Activated CD4-positive, CD25-positive, alpha-beta regulatory T cell treated with anti-CD3 and anti-CD28 coated beads, Interleukin-2, amount 50 U/mL, for 72 hours (primary cell): ENCODE measurements around the gene ZNF774.
"Not testable (repeated sequence)": the region's sequence is repeated elsewhere in the genome, so short reads cannot be mapped to it uniquely, and the experiment has no call there.

Experiments used
- DNase-seq: peaks from one replicate; pipeline ENCODE4 v3.0.0; 2021

ZNF774 gene

GRCh38 chr15:90347431-90348065, 4.5 kb upstream of the ZNF774 start:
- not testable (repeated sequence) for DNase-seq

- DNase-seq = no peak
These were observed 3.6 kb upstream of the ZNF774 start for GRCh38 chr15:90348456-90348855.

DNA sequence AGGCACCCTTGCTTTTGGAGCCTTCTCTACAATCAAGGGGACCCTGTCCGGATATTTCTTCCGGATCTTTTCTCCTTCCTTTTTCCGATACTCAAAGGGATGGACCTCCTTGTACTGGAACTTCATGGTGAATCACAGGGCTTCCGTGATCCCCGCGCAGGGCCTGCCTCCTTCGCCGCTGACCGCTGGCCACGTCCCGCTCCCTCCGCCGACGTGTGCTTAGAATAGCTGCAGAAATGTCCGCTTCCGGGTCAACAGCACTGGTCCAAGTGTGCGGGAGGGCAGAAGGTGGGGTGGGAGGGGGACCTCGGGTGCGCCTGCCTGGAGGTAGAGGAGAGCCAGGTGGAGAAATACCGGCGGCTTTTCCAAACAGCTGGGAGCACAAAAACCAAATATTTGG, 3.0 kb upstream of the ZNF774 start:
- DNase-seq = no peak

DNA sequence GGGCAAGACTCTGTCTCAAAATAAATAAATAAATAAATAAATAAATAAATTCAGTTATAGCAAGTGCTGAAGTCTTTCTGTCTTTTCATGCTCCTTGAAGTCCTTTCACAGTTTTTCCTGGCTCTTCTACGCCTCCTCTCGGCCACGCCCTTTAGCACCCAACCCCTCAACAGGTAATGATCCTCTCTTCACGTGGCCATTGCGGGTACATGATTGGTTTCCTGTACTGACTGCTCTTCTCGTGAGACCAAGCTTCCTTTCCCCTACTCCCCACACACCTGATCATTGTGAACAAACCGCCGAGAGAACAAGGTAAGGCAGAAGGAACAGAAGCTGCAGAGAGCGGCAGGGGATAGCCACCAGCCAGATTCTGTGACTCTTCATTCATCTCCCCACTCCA, 2.3 kb upstream of the ZNF774 start:
- no peak for DNase-seq

- DNase-seq = no peak
These were observed 491 bp upstream of the ZNF774 start for GRCh38 chr15:90351479-90352106.

GRCh38 chr15:90354986-90355385, 2.9 kb downstream of the ZNF774 start:
- no peak for DNase-seq

DNA sequence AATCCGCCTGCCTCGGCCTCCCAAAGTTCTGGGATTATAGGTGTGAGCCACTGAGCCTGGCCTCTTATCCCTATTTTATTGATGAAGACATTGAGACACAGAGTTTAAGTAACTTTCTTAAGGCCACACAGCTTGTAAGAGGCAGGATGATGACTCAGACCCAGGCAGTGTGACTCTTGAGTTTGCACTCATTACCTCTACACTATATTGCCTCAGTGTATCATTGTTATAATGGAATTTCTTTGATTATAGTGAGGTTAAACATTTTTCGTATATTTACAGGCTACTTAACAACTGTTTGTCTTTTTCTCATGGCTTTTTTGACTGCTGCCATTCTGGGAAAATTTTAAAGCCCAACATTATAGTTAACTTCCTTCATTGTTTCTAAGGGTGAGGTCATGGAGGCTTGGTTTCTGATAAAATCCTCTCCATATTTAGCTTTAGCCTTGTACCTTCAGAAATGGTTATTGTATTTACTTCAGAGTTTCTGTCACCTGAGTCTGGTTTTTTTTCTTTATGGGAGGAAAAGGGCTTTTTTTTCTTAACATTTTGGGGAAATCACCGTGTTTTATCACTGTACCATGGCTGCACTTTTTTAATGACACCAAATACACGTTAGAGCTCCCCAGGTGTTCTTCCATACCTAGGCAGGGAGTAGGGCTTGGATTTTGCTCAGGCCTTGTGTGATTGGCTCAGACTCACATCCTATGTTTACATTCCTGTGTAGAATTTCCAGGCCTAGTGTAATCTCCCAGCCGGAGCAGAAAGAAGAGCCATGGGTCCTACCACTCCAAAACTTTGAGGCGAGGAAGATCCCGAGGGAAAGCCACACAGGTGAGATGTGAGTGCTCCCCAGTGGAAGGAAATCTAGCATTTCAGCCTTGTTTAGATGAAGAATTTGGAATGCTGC, 6.3 kb downstream of the ZNF774 start:
- no peak for DNase-seq

DNA sequence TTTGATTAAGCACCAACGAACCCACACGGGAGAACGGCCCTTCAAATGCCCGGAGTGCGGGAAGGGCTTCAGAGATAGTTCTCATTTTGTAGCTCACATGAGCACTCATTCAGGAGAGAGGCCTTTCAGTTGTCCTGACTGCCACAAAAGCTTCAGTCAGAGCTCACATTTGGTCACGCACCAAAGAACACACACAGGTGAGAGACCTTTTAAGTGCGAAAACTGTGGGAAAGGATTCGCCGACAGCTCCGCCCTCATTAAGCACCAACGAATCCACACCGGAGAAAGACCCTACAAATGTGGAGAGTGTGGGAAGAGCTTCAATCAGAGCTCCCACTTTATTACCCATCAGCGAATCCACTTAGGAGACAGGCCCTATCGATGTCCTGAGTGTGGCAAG, 8.7 kb downstream of the ZNF774 start:
- no peak for DNase-seq

- DNase-seq = no peak
These were observed 10.8 kb downstream of the ZNF774 start for GRCh38 chr15:90362936-90363212.

DNA sequence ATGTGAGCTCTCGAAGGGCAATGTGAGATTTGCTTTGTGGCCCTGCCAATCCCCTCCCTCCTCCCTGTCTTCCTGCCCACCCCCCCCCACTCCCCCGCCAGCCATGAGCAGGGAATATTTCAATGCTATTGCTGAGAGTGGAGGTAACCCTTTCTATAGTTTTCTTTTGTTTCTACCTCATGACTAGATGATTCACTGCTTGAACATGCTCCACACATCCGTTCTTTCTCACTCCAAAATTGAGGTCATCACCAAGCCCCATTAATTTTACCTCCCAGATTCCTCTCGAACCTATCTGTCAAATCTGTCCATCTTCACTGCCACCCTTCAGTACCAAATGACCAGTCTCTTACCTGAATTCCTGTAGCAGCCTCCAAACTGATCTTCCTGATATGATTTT, 12.2 kb downstream of the ZNF774 start:
- no peak for DNase-seq

DNA sequence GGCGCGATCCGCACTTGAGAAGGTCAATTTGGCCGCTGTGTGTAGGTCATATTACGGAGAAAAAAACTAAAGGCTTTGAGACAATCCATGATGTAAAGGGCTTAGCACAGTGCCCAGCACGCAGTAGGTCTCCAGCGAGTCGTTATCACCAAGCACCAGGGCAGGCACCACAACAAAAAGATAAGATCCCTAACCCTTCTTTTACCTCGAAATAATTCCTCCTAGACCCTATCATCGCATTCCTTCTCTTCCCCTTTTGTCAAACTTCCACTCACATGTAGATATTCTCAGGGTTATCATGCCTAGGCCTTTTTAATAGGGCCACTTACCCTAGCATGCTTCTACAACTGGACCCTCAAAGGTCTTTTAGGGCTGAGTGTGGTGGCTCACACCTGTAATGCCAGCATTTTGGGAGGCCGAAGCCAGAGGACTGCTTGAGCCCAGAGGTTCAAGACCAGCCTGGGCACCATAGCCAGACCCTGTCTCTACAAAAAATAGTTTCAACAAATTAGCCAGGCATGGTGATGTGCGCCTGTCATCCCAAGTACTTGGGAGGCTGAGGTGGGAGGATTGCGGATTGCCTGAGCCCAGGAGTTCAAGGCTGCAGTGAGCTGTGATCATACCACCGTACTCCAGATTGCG, 13.5 kb downstream of the ZNF774 start:
- no peak for DNase-seq

DNA sequence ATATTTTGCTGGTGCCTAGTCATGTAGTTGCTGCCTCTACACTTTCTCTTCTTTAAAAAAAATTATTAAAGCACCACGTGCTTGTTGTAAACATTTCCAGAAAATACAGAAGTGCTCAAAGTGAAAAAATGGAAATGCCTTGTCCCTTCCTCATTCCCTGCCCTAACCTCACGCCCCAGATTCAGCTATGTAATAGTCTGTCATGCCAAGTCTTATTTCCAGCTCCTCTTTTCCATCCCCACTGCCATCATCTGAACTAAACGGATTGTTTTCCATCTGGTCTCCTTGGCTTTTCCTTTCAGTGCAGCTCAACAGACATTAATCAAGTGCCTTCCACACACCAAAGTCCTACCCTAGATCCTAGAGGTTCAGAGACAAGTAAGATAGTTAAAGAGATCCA, 15.5 kb downstream of the ZNF774 start:
- DNase-seq = no peak

- DNase-seq = no peak
These were observed 23.0 kb downstream of the ZNF774 start for GRCh38 chr15:90375071-90375470.

DNA sequence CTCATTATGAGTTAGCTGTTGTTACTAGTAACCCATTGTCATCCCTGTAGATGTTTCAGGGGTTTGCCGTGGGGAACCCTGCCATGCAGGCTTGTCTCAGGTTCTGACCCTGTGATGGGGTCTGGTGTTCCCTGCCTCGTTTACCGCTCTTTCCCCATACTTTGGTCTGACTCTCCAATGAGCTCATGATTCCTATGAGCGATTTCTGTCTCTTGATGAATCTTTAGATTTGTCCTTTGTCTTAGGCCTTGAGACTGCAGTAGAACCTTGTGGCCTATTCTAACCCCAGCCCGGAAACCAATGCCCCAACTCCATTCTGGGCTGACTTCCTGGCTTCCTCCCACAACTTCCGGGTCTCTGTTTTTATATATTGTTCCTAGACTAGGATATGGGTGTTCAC, 24.7 kb downstream of the ZNF774 start:
- peak; percentile 43 for DNase-seq

DNA sequence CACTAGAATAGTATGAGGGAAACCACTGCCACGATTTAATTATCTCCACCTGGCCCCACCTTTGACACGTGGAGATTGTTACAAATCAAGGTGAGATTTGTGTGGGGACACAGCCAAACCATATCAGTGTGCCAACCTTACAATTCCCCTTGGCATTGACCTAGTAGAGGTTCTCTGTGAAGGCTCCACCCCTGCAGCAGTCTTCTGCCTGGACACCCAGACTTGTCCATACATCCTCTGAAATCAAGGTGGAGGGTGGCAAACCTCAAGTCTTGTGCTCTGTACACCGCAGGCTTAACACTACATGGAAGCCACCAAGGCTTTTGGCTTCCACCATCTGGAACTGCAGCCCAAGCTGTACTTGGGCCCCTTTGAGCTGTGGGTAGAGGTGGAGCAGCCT, 27.2 kb downstream of the ZNF774 start:
- no peak for DNase-seq

DNA sequence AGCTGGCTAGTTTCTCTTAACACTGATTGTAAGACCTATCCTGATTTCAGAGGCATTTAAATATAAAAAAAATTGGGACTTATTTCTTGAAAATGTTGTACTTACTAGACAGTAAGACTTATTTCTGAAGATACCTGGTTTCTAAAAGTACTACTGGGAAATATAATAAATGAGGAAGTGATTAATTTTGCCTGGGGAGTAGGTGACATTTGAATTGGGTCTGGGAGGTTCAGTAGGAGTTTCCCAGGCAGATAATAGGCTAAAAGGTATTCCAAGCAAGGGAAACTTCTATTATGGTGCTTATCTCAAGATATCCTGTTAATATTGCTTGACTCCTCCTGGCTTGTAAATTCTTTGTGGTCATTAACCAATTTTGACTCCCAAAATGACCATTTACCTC, 29.4 kb downstream of the ZNF774 start:
- DNase-seq = no peak

GRCh38 chr15:90382320-90382719, 30.2 kb downstream of the ZNF774 start:
- DNase-seq = no peak

- no peak for DNase-seq
These were observed 34.1 kb downstream of the ZNF774 start for GRCh38 chr15:90386221-90386620.

DNA sequence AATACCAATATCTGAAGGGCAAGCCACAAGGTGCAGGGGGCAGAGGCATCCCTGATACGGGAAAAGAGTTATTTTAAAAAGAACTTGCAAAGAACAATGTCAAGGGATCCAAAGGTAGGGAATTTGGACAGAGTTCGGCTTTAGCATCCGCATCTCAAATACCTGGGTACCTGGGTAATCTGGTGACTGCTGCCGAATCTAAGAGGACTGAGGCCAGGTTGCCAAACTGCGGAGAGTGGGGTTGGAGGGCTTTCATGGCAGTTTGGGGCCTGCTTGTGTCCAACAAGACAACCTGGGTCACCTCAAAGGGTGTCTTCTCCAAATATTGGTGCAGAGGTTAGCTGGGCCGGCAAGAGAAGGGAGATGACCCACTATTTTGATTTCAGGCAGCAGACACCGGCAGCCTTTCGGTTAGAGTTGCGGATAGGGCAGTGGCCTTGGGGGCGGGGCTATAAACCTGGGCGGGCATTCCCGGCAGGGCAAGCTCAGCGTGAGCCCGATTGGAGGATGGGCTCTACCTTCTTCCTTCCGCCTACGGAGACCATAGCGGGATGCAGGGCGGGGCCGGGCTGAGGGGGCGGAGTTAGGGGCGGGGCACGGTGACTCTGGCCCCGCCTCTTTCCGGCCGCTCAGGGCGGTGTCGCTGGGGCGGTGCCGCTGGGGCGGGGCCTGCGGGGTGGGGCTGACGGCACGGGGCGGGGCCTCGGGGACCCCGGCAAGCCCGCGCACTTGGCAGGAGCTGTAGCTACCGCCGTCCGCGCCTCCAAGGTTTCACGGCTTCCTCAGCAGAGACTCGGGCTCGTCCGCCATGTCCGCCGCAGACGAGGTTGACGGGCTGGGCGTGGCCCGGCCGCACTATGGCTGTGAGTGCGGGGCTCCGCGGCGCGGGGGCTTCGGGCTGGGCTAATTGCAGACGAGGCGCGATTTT, 35.7 kb downstream of the ZNF774 start, which contains the start of gene IQGAP1:
TSS of gene IQGAP1 (plus strand) at position 709 of the 928 bp plus-strand sequence. CDS start at position 809, 100 bp downstream.
- peak; percentile 97 for DNase-seq

DNA sequence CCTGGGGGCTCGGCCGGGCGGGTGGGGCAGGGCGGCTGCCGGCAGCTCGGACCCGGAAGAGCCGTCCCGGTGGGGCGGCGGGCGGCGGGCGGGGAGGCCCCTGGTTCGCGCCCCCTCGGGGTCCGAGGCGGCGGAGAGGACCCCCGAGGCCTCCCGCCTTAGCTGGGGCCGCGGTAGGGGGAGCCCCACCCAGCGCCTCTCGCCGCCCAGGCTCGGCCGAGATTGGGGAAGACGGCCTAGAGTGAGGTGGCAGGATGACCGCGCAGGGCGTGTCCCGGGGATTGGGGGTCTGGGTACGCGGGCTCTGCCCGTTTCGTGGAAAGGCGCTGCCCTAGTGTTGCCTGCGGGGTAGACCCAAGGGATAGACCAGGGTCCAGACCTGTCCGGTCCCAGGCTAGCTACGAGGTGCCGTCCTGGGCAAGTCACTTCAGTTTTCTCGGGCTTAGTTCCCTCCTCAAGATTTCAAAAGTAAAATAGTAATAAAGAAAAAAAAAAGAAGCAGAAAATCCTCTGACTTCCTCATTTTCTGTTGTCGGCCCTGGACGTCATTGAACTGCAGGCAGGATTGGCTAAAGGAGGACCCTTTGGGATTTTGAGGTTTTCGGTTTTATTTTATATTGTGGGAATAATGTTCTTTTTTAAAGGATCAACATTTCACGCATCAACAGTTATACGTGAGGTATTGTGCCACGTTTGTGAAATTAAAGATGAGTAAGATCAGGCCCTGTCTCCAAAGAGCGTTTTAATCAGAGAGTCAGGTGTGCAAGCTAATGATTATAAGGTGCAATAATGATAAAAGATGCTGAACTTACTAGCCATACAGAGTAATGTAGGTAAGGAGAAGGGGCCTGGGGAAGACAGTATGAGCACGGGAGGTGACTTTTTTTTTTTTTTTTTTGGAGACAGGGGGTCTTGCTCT, 36.6 kb downstream of the ZNF774 start:
- DNase-seq = peak; percentile 71

- no peak for DNase-seq
These were observed 37.4 kb downstream of the ZNF774 start for GRCh38 chr15:90389513-90389912.
